Measurements from ENCODE around the gene PSMG1. TPM values are rescaled to one million over a fixed set of nuclear protein-coding genes. Genes with fewer than 3 reads are reported as not detected.

The PSMG1 gene
- total RNA-seq, 1 donor from 2014 or later: 103 TPM

DNA sequence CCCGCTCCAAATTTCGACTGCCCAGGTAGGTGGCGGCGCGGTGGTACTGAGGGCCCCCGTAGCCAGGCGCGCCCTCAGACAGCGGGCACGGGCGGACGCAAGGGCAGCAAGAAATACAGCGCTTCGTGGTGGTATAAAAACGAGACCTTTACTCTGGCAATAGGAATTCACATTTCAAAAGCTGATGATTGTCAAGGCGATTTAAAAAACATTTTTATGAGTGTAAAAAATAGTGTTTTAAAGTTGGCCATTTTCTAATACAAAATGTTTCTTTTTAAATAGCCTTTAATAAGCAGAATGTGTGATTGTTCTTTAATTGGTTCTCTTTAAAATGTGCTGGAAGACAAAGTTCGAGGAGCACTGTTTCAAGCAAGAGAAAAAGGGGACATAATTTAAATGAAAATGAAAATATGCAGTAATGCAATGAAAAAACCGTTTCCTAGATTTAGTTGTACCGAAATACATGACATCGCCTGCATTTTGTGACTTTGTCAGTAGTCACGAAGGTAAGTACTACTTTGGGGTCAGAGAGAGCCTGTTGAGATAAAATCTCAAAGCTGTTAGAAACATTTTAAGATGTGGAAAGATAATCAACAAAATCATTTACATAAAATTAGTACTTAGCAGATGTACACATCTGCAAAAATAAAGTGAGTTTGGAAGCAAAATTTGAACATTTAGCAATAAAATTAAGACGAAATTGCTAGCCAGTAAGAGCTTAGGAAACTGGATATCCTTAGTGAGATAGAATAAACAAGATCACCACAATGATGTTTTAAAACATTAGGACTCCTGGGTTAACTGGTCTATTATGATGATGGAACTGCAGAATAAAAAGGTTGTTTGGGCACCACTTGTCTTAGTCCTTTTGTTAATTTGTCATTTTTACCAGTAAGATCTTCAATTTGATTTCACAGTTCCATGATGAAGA, 1.1 kb upstream of the PSMG1 start:
- Mint-ChIP-seq H3K36me3 (ENCODE audit: low read depth) (peaks cover 12% of the 10 kb centered on the region), H3K27me3 (ENCODE audit: insufficient read depth) (no peaks in the 10 kb centered on the region), H3K4me3 (peak overlapping the region; percentile 98), H3K4me1 (ENCODE audit: low read depth) (peaks cover 53% of the 10 kb centered on the region), H3K9me3 (no peaks in the 10 kb centered on the region), H3K27ac (peak overlapping the region; percentile 98)
- DNase-seq (ENCODE audit: low spot score): no peak
- intact Hi-C loops (cut with micrococcal nuclease): loop anchor here (2.0 to 10.0 kb wide), 3 partner anchors 200 to 1918 kb away; partner anchors contain the start of gene VPS26C

DNA sequence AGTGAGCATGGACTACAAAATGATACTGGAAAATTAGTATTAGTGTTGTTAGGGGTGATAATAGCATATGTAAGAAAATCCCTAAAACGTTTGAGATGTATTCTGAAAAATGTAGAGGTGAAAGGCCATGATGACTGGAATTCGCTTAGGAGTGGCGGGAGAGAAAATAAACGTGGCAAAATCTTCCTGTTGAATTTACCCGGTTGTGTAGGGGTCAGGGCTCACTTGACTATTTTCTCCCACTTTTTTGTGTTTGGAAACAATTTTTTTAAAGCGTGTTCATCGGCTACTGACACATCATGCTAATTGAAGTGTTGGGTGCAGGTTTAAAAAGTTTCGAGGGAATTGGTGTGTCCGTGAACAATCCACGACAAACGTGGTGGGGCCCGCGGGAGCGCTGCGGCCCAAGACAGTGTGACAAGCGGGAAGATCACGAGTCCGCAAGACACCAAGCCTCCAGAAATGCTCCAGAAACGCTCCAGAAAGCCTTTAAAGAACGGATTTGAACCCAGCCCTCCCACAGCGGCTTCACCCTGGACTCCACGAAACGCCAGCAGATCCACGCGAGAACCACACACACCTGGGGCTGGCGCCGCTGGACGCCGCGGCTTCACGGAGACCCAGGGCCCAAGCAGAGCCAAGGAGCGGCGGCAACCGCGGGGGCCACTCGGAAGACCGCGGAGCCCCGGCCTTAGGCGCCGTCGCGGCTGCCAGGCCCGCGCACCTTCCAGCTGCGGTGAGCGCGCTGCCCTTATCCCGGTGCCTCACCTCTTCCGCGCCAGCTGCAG, 573 bp downstream of the PSMG1 start:
- no peaks in the 10 kb centered on the region for H3K27me3 Mint-ChIP-seq (ENCODE audit: insufficient read depth)
- peaks cover 20% of the 10 kb centered on the region for H3K36me3 Mint-ChIP-seq (ENCODE audit: low read depth)
- H3K4me3 Mint-ChIP-seq: peak overlapping the region; percentile 98
- intact Hi-C loops (cut with micrococcal nuclease): loop anchor here (1.0 to 10.0 kb wide), 10 partner anchors 130 to 1816 kb away; partner anchors contain the start of genes DYRK1A, ETS2, HMGN1 and LCA5L
- H3K9me3 Mint-ChIP-seq: no peaks in the 10 kb centered on the region
- peaks cover 53% of the 10 kb centered on the region for H3K4me1 Mint-ChIP-seq (ENCODE audit: low read depth)
- DNase-seq (ENCODE audit: low spot score): no peak
- peak overlapping the region; percentile 98 for H3K27ac Mint-ChIP-seq

DNA sequence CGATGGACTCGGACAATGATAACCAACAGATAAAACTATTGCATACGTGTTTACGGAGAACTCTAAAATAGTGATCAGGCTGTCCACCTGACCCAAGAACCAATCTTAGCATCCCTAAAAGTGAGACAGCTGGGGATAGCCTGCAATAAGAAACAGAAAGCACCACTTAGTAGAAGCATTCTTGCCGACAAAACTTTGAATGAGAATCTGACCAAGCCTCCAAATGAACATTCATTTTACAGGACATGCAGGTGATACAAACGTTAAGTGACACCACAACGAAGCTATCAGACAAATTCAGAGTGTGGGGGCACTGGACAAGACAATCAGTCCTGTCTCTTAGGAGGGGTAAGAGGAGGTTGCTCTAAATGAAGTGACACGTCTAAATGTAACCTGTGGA, 1.2 kb downstream of the PSMG1 start:
- peaks cover 20% of the 10 kb centered on the region for H3K36me3 Mint-ChIP-seq (ENCODE audit: low read depth)
- peaks cover 53% of the 10 kb centered on the region for H3K4me1 Mint-ChIP-seq (ENCODE audit: low read depth)
- H3K9me3 Mint-ChIP-seq: no peaks in the 10 kb centered on the region
- H3K27me3 Mint-ChIP-seq (ENCODE audit: insufficient read depth): no peaks in the 10 kb centered on the region
- no peak for DNase-seq (ENCODE audit: low spot score)
- H3K4me3 Mint-ChIP-seq: peak overlapping the region; percentile 98
- intact Hi-C loops (cut with micrococcal nuclease): loop anchor here (2.0 to 10.0 kb wide), 3 partner anchors 197 to 1815 kb away; partner anchors contain the start of gene DYRK1A
- peak overlapping the region; percentile 96 for H3K27ac Mint-ChIP-seq

DNA sequence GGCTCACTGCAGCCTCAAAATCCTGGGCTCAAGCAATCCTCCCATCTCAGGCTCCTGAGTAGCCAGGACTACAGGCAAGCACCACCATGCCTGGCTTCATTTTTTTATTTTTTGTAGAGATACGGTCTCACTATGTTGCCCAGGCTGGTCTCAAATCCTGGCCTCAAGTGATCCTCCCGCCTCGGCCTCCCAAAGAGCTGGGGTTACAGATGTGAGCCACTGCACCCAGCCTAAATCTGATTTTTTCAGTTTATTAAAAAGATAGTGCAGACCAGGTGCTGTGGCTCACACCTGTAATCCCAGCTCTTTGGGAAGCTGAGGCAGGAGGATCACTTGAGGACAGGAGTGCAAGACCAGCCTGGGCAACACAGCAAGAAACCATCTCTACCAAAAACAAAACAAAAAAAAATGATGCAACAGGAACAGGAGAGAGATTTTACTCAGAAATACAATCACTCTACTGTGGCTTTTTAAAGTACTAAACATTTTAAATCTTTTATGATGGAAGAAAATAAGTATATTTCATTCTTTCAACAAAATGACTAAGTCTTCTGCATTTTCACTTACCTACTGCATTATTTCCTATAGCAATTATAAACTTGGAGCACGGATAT, 1.9 kb downstream of the PSMG1 start:
- Mint-ChIP-seq H3K27ac (no peak overlapping the region), H3K4me3 (peak overlapping the region; percentile 98), H3K4me1 (ENCODE audit: low read depth) (peaks cover 46% of the 10 kb centered on the region), H3K27me3 (ENCODE audit: insufficient read depth) (no peaks in the 10 kb centered on the region), H3K36me3 (ENCODE audit: low read depth) (peaks cover 20% of the 10 kb centered on the region), H3K9me3 (no peaks in the 10 kb centered on the region)
- no peak for DNase-seq (ENCODE audit: low spot score)
- intact Hi-C loops (cut with micrococcal nuclease): loop anchor here (5.0 to 10.0 kb wide), 2 partner anchors 197 to 1619 kb away; no protein-coding TSS in a partner anchor

DNA sequence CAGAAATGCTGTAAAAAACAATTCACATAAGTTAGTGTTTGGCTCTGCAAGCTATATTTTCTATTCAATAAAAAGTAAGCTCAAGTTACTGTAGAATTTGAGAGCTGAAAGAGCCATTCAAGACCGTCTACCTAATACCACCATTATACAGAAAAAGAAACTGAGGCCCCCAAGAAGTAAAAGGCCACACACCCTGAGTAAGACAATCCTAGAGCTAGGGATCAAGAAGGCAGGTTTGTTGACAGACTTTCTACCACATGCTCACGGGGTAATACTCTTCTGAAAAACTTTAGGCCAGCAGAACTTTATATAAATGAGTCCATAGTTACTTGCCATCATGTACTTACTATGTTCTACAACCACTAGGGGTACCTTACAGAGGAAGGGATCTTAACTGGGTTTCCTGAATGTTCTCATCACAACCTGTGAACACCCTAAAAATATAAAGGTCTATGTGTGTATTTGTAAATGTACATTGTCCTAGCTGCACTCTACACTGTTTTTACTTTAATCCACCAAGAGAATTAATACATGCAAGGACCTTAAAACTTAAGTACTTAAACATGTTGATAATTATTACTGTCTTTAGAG, 2.7 kb downstream of the PSMG1 start:
- Mint-ChIP-seq H3K27ac (peak overlapping the region; percentile 4), H3K4me1 (ENCODE audit: low read depth) (peaks cover 45% of the 10 kb centered on the region), H3K4me3 (peak overlapping the region; percentile 38), H3K9me3 (no peaks in the 10 kb centered on the region), H3K27me3 (ENCODE audit: insufficient read depth) (no peaks in the 10 kb centered on the region), H3K36me3 (ENCODE audit: low read depth) (peaks cover 22% of the 10 kb centered on the region)
- intact Hi-C loops (cut with micrococcal nuclease): loop anchor here (5.0 to 10.0 kb wide), 2 partner anchors 196 to 1618 kb away; no protein-coding TSS in a partner anchor
- no peak for DNase-seq (ENCODE audit: low spot score)

DNA sequence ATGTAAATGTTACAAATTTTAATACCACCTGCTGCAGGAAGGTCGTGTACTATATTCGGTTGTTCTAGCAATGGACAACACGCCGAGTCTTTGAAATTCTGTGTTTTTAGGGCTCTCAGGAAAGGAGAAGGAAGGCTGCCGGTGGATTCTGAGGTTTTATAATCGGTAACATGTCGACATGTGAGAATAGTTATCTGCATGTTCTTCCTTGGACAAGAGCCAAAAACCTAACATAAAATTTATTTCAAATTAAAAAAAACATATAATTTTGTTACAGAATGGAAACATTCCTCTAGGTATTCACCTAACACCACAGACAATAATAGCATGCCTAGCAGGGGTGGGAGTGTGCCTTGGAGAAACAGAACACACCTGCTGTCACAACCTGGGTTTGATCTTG, 4.8 kb downstream of the PSMG1 start:
- no peak overlapping the region for H3K4me3 Mint-ChIP-seq
- H3K36me3 Mint-ChIP-seq (ENCODE audit: low read depth): peaks cover 26% of the 10 kb centered on the region
- H3K4me1 Mint-ChIP-seq (ENCODE audit: low read depth): peaks cover 36% of the 10 kb centered on the region
- H3K27me3 Mint-ChIP-seq (ENCODE audit: insufficient read depth): no peaks in the 10 kb centered on the region
- no peaks in the 10 kb centered on the region for H3K9me3 Mint-ChIP-seq
- H3K27ac Mint-ChIP-seq: no peak overlapping the region
- no peak for DNase-seq (ENCODE audit: low spot score)
- intact Hi-C loops (cut with micrococcal nuclease): no loop called here

DNA sequence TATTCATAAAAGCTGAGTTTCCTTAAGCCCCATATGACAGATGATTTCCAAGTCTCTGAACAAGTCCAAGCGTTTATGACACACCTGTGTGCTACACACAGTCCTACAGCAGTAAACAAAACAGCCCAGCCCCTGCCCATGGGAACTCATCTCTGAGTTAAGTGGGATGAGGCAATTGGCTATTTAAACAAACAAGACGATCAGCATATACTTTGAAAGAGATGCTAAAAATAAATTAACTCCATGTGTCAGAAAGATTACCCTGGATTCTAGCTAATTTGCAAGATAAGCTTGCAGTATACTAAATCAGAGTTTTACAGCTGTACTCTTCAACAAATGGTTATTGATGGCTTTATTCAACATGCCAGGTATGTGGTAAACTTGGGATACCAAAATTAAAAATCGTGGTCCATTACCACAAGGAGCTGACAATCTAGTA, 7.0 kb downstream of the PSMG1 start:
- peaks cover 21% of the 10 kb centered on the region for H3K4me1 Mint-ChIP-seq (ENCODE audit: low read depth)
- H3K27ac Mint-ChIP-seq: no peak overlapping the region
- intact Hi-C loops (cut with micrococcal nuclease): no loop called here
- no peak for DNase-seq (ENCODE audit: low spot score)
- no peaks in the 10 kb centered on the region for H3K27me3 Mint-ChIP-seq (ENCODE audit: insufficient read depth)
- H3K36me3 Mint-ChIP-seq (ENCODE audit: low read depth): peaks cover 33% of the 10 kb centered on the region
- H3K4me3 Mint-ChIP-seq: no peak overlapping the region
- no peaks in the 10 kb centered on the region for H3K9me3 Mint-ChIP-seq

DNA sequence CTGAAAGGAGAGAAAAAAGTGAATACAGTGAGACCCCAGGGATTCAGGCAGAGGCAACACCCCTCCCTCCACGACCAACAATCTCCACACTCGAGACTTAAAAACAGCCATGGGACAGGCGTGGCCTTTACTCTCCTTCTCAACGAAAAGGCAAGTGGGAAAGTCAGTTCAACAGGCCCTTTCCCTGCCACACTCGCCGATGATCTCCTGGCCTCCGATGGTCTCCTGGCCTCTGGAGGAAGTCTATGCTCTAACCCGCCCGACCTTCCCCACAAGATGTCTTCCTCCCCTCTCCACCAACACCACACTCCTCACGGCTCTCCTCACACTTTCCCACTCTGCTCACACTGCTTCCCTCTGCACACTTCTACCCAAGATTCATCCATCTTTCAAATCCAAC, 7.6 kb downstream of the PSMG1 start:
- DNase-seq (ENCODE audit: low spot score): no peak
- Mint-ChIP-seq H3K36me3 (ENCODE audit: low read depth) (peaks cover 32% of the 10 kb centered on the region), H3K4me1 (ENCODE audit: low read depth) (peaks cover 17% of the 10 kb centered on the region), H3K27ac (no peak overlapping the region), H3K9me3 (no peaks in the 10 kb centered on the region), H3K27me3 (ENCODE audit: insufficient read depth) (no peaks in the 10 kb centered on the region), H3K4me3 (no peak overlapping the region)
- intact Hi-C loops (cut with micrococcal nuclease): loop anchor here (1.0 kb wide), 1 partner anchor 441 kb away; no protein-coding TSS in a partner anchor

DNA sequence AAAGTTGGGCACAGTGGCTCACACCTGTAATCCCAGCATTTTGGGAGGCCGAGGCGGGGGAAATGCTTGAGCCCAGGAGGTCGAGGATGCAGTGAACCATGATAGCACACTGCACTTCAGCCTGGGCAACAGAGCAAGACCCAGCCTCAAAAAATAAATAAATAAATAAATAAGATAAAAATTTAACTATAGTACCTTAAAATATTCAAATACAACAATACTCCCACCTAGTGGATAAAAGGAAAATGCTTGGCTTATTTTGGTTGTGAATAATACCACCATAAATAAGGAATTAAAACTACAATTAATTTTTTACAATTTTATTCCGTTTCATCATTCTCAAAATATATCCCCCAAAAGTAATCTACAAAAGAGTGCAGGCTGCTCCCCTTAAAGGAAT, 8.1 kb downstream of the PSMG1 start:
- no peak overlapping the region for H3K4me3 Mint-ChIP-seq
- no peaks in the 10 kb centered on the region for H3K9me3 Mint-ChIP-seq
- DNase-seq (ENCODE audit: low spot score): no peak
- peaks cover 31% of the 10 kb centered on the region for H3K36me3 Mint-ChIP-seq (ENCODE audit: low read depth)
- H3K27ac Mint-ChIP-seq: no peak overlapping the region
- peaks cover 12% of the 10 kb centered on the region for H3K4me1 Mint-ChIP-seq (ENCODE audit: low read depth)
- H3K27me3 Mint-ChIP-seq (ENCODE audit: insufficient read depth): no peaks in the 10 kb centered on the region
- intact Hi-C loops (cut with micrococcal nuclease): loop anchor here (1.0 kb wide), 1 partner anchor 441 kb away; no protein-coding TSS in a partner anchor

DNA sequence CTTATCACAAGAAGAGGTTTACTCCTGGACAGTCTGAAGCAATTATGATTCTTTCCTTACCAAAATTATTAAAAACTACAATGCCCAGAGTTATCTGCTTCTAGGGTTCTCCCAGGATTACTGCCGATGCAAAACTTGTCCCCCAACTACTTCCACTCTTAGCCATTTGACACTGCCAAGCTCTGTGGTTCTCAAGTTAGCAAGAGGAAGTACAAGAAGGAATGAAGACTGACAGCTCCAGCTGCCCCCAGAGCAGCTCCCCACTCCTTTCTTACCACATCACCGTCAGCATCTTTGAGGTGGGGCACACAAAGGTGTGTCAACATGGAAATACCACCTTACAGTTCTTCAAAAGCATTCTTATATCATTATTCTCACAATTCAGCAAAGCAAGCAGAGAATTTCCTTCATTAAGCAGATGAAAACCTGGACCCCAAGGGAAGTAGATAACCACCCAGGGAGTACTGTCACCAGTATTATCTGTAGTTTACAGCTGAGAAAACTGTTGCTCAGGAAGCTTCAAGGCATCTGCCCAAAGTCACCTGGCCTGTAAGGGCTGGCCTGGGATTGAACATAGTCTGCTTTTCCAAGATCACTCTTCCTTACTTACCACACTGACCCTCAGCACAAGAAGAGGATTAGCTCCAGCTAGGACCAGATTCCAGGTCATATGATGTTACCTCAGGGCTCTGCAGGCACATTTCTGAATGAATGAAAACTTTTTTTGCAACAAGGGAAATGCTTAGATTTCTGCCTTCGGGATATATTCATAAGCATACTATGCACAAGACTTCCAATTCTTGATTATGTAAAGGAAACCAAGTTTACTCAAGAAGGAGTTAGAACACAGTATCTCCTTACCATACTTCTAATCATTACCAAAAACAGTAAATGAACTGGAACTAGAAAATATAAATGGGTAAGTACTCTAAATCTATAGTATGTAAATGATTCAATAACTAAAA, 9.3 kb downstream of the PSMG1 start:
- Mint-ChIP-seq H3K9me3 (no peaks in the 10 kb centered on the region), H3K4me3 (no peak overlapping the region), H3K27me3 (ENCODE audit: insufficient read depth) (no peaks in the 10 kb centered on the region), H3K27ac (peak overlapping the region; percentile 56), H3K4me1 (ENCODE audit: low read depth) (peaks cover 3% of the 10 kb centered on the region), H3K36me3 (ENCODE audit: low read depth) (peaks cover 29% of the 10 kb centered on the region)
- intact Hi-C loops (cut with micrococcal nuclease): no loop called here
- DNase-seq (ENCODE audit: low spot score): no peak

DNA sequence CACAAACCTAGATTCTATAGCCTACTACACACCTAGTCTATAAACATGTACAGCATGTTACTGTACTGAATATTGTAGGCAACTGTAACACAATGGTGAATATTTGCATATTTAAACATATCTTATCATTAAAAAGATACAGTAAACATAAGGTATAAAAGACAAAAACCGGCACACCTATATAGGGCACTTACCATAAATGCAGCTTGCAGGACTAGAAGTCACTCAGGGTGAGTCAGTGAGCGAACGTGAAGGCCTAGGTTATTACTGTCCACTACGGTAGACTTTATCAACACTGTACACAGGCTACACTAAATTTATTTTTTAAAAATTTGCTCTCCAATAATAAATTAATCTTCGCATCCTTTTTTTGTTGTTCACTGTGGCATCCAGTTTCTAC, 13.3 kb downstream of the PSMG1 start:
- no peak for DNase-seq (ENCODE audit: low spot score)
- intact Hi-C loops (cut with micrococcal nuclease): no loop called here
- H3K36me3 Mint-ChIP-seq (ENCODE audit: low read depth): peaks cover 21% of the 10 kb centered on the region
- no peak overlapping the region for H3K4me3 Mint-ChIP-seq
- no peak overlapping the region for H3K27ac Mint-ChIP-seq
- H3K4me1 Mint-ChIP-seq (ENCODE audit: low read depth): no peaks in the 10 kb centered on the region
- H3K27me3 Mint-ChIP-seq (ENCODE audit: insufficient read depth): peaks cover 3% of the 10 kb centered on the region
- H3K9me3 Mint-ChIP-seq: peaks cover 3% of the 10 kb centered on the region
